Measurements from ENCODE around the gene KNOP1.

Gene KNOP1

DNA sequence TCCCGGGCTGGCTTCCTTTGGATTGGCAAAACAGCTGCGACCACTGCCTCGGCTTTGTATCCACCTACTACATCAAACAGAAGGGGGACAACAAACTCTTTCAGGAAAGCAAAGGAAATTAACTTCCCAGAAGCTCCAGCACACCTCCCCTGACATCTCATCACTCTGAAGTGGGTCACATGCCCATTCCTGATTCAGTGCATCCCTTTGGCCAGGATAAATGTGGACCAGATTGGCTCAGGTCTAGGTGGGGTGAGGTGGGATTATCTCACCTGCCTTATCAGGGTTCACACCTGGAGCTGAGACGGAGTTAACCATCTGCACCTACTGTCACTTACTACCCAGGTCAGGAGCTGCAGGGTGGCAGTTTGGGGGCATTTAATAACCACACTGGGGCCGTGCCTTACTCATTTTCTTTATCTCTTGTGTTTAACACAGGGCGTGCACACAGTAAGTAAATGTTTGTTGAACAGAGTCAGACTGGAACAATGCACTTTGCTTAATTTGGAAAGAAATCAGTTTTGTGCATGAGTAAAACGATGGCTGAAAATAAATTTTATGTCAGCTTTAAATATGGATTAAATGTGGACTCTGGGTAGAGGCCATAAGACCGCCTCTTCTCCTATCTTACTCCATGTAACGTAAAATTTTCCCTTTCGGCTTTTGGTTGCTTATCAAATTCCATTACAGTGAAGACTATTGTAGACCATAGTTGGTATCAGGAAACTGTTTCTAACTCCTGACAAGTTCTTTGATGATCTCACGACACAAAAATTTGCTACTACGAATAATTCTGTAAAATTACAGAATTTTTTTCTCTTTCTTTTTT lies 36.0 kb upstream of the KNOP1 start:
- Histone ChIP-seq H3K79me2 (ENCODE audit: insufficient read depth, low read length) (no peaks in the 10 kb centered on the region), H2AFZ (ENCODE audit: low read depth, low read length) (no peak overlapping the region), H3K4me1 (ENCODE audit: insufficient read depth, low read length) (no peaks in the 10 kb centered on the region), H3K4me2 (ENCODE audit: insufficient read depth, low read length) (no peak overlapping the region), H3K9ac (ENCODE audit: low read depth, low read length) (no peak overlapping the region), H3K27ac (ENCODE audit: low read length) (no peak overlapping the region), H4K20me1 (ENCODE audit: insufficient read depth, low read length) (no peaks in the 10 kb centered on the region), H3K27me3 (ENCODE audit: insufficient read depth, low read length, poor library complexity) (no peaks in the 10 kb centered on the region), H3K9me3 (ENCODE audit: insufficient read depth, low read length, severe bottlenecking) (no peaks in the 10 kb centered on the region), H3K36me3 (ENCODE audit: insufficient read depth, low read length) (no peaks in the 10 kb centered on the region), H3K4me3 (ENCODE audit: low read depth in 1 of 2, low read length in 2 of 2) (no peak overlapping the region)
- DNase-seq: no peak
- ATAC-seq (ENCODE audit: insufficient read depth, low read depth): no peak
- TF ChIP-seq CTCF (IDR thresholded peaks at IDR 0.05; ENCODE audit: borderline replicate concordance, extremely low read depth, low read length, poor library complexity, severe bottlenecking) (no peak), EZH2 (IDR thresholded peaks at IDR 0.05; ENCODE audit: borderline replicate concordance, low read depth, low read length, severe bottlenecking) (no peak)

DNA sequence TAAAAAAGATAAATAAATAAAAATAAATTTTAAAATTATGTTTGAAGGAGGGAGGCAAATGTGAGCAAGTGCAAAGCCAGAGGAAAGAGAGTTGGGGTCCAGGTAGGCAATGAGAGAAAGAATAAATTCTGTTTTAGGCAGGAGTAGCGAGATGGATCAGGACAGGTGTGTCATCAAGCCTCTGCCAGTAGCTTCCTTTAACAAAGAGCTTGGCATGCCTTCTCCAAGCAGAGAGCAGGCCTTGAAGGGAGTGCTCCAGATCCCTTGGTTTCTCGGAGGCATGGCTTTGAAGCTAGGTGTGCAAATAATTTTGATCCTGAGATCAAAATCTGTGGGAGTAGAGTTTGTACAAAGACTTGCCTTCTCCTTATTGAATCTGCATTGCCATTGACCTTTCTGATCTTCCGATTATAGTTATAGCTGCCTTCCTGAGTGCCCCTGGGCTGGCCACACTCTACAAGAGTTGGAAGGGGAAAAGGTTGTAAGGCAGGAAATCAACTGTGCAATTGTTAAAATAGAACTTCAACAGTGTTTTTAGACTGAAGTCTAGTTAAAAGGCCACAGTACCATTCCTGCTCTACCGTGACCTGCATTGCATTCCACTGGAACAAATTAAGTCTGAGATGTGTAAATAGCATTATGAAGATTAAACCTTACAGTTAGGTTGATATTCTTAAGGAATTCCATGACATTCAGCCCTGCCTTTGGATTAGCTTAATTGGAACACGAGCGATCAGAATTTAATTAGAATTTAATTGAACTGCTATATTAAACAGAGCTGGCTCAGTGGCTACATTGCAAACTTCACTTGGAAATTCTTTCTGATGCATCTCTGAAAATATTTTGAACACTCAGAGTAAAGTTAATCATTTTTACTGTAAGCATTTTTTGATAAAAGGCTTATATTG lies 33.7 kb upstream of the KNOP1 start:
- ATAC-seq (ENCODE audit: insufficient read depth, low read depth) (no peak), DNase-seq (no peak)
- Histone ChIP-seq H3K4me3 (ENCODE audit: low read depth in 1 of 2, low read length in 2 of 2) (no peak overlapping the region), H3K4me2 (ENCODE audit: insufficient read depth, low read length) (no peak overlapping the region), H3K36me3 (ENCODE audit: insufficient read depth, low read length) (no peaks in the 10 kb centered on the region), H3K27me3 (ENCODE audit: insufficient read depth, low read length, poor library complexity) (no peaks in the 10 kb centered on the region), H2AFZ (ENCODE audit: low read depth, low read length) (no peak overlapping the region), H3K9ac (ENCODE audit: low read depth, low read length) (no peak overlapping the region), H3K27ac (ENCODE audit: low read length) (no peak overlapping the region), H4K20me1 (ENCODE audit: insufficient read depth, low read length) (no peaks in the 10 kb centered on the region), H3K9me3 (ENCODE audit: insufficient read depth, low read length, severe bottlenecking) (no peaks in the 10 kb centered on the region), H3K4me1 (ENCODE audit: insufficient read depth, low read length) (no peaks in the 10 kb centered on the region), H3K79me2 (ENCODE audit: insufficient read depth, low read length) (no peaks in the 10 kb centered on the region)
- no peak for TF ChIP-seq EZH2 (IDR thresholded peaks at IDR 0.05; ENCODE audit: borderline replicate concordance, low read depth, low read length, severe bottlenecking)

GRCh38 chr16:19749571-19750080 lies 31.6 kb upstream of the KNOP1 start:
- ATAC-seq (ENCODE audit: insufficient read depth, low read depth): no peak
- TF ChIP-seq EZH2 (IDR thresholded peaks at IDR 0.05; ENCODE audit: borderline replicate concordance, low read depth, low read length, severe bottlenecking) (no peak), CTCF (IDR thresholded peaks at IDR 0.05; ENCODE audit: borderline replicate concordance, extremely low read depth, low read length, poor library complexity, severe bottlenecking) (no peak)
- Histone ChIP-seq H3K79me2 (ENCODE audit: insufficient read depth, low read length) (no peaks in the 10 kb centered on the region), H3K4me3 (ENCODE audit: low read depth in 1 of 2, low read length in 2 of 2) (no peak overlapping the region), H3K36me3 (ENCODE audit: insufficient read depth, low read length) (no peaks in the 10 kb centered on the region), H3K9ac (ENCODE audit: low read depth, low read length) (no peak overlapping the region), H2AFZ (ENCODE audit: low read depth, low read length) (no peak overlapping the region), H3K27ac (ENCODE audit: low read length) (no peak overlapping the region), H4K20me1 (ENCODE audit: insufficient read depth, low read length) (no peaks in the 10 kb centered on the region), H3K4me1 (ENCODE audit: insufficient read depth, low read length) (no peaks in the 10 kb centered on the region), H3K27me3 (ENCODE audit: insufficient read depth, low read length, poor library complexity) (no peaks in the 10 kb centered on the region), H3K9me3 (ENCODE audit: insufficient read depth, low read length, severe bottlenecking) (no peaks in the 10 kb centered on the region), H3K4me2 (ENCODE audit: insufficient read depth, low read length) (no peak overlapping the region)
- DNase-seq: no peak

Measured in DND-41 (cell line).